Left lung (tissue), 10 donors: ENCODE results near the gene ARHGAP15. TPM values are rescaled to one million over a fixed set of nuclear protein-coding genes. Genes with fewer than 3 reads are reported as not detected.
"Not testable (repeated sequence)": the region's sequence is repeated elsewhere in the genome, so short reads cannot be mapped to it uniquely, and the experiment has no call there.

Experiments used
- ATAC-seq: fragments of 200-7000 bp; cut with Tn5 transposase; one replicate; pipeline ENCODE4 v1.9.1; 2020; ENCODE audit warnings: moderate library complexity
- DNase-seq, 4 donors: peaks; one replicate each; pipeline ENCODE4 v3.0.0-alpha.2; 2013 to 2020
- H3K27ac ChIP-seq, 2 donors: fragments of 200-600 bp; sonication (generic) in 1 of 2; one replicate each; pipeline versions ENCODE4 v1.5.0 to v1.8.0; 2020 to 2021
- H3K27me3 ChIP-seq, 2 donors: fragments of 200-600 bp; sonication (generic) in 1 of 2; one replicate each; pipeline versions ENCODE4 v1.5.0 to v1.8.0; 2020 to 2021
- H3K36me3 ChIP-seq, 2 donors: fragments of 200-600 bp; sonication (generic) in 1 of 2; one replicate each; pipeline versions ENCODE4 v1.5.0 to v1.8.0; 2020 to 2021
- H3K4me1 ChIP-seq, 2 donors: fragments of 200-600 bp; one replicate each; pipeline ENCODE4 v1.8.0; 2021
- H3K4me3 ChIP-seq, 2 donors: fragments of 200-600 bp; sonication (generic) in 1 of 2; one replicate each; pipeline versions ENCODE4 v1.5.0 to v1.8.0; 2020 to 2021; ENCODE audit warnings: mild to moderate bottlenecking in 1 of 2
- H3K9me3 ChIP-seq, 2 donors: fragments of 200-600 bp; sonication (generic) in 1 of 2; one replicate each; pipeline versions ENCODE4 v1.5.0 to v1.8.0; 2020 to 2021
- CTCF ChIP-seq, 2 donors: fragments of 200-600 bp; sonication (generic) in 1 of 2; IDR thresholded peaks; one replicate each; pipeline versions ENCODE4 v1.5.0 to v1.8.0; 2021; ENCODE audit warnings: antibody characterized with exemption in 2 of 2
- intact Hi-C, 2 donors: fragments of 100-400 bp; cut with DNase I; formaldehyde crosslinking; loops; one replicate each; pipeline versions ENCODE4 v1.11.2 to v1.14.2; 2022
- polyA plus RNA-seq, 6 donors: library from polyadenylated mRNA; unstranded; fragments of 120-200 nt; gene quantifications; one replicate each; pipeline ENCODE4 v1.2.1, GENCODE V29; 2013; ENCODE audit not compliant: insufficient read length in 6 of 6
- total RNA-seq, 2 donors: library from RNA; stranded (reverse); fragmentation: NEBNext Ultra II Directional; extraction: Animal tissue kit (Norgen Biotek cat#: 25700); gene quantifications; one replicate each; pipeline ENCODE4 v1.2.1, GENCODE V29; 2021
- donor health status: DM: no; HTN: yes; CAD: no.
- donor health status: DM: no; HTN: no; CAD: no.

Gene ARHGAP15
- total and polyA plus RNA-seq, 8 donors, result 16.8 to 48.3 (median 30.2) TPM

- intact Hi-C loops, result no loop called here
- no peak for TF ChIP-seq CTCF (IDR thresholded peaks at IDR 0.05)
- ATAC-seq (no peak), DNase-seq (no peak)
- Histone ChIP-seq H3K4me3 (no peak overlapping the region), H3K27ac (no peak overlapping the region), H3K27me3 (no peaks in the 10 kb centered on the region), H3K4me1 (no peaks in the 10 kb centered on the region), H3K36me3 (no peaks in the 10 kb centered on the region), H3K9me3 (no peaks in the 10 kb centered on the region)
These were observed 404.6 kb downstream of the ARHGAP15 start for GRCh38 chr2:143533846-143534245.

GRCh38 chr2:143535802-143536201, 406.6 kb downstream of the ARHGAP15 start:
- Histone ChIP-seq H3K27ac (no peak overlapping the region), H3K4me1 (no peaks in the 10 kb centered on the region), H3K36me3 (no peaks in the 10 kb centered on the region), H3K9me3 (no peaks in the 10 kb centered on the region), H3K4me3 (no peak overlapping the region), H3K27me3 (no peaks in the 10 kb centered on the region)
- ATAC-seq (no peak), DNase-seq (no peak)
- intact Hi-C loops, result no loop called here
- no peak for TF ChIP-seq CTCF (IDR thresholded peaks at IDR 0.05)

DNA sequence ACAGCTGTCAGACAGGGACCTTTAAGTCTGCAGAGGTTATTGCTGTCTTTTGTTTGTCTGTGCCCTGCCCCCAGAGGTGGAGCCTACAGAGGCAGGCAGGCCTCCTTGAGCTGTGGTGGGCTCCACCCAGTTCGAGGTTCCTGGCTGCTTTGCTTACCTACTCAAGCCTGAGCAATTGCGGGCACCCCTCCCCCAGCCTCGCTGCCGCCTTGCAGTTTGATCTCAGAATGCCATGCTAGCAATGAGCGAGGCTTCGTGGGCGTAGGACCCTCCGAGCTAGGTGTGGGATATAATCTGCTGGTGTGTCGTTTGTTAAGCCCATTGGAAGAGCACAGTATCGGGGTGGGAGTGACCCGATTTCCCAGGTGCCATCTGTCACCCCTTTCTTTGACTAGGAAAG, 412.7 kb downstream of the ARHGAP15 start:
- H3K9me3 ChIP-seq, ATAC-seq, H3K36me3 ChIP-seq, H3K4me1 ChIP-seq, H3K27me3 ChIP-seq, intact Hi-C loops, H3K27ac ChIP-seq, H3K4me3 ChIP-seq: not testable (repeated sequence)
- DNase-seq, result peak in 1 of 4 donors; percentile 24

GRCh38 chr2:143545059-143545948, 416.1 kb downstream of the ARHGAP15 start:
- H3K4me1 ChIP-seq, result peaks cover 6 to 8% of the 10 kb centered on the region in 2 donors
- H3K9me3 ChIP-seq, result no peaks in the 10 kb centered on the region
- H3K27ac ChIP-seq, result peak overlapping the region in 1 of 2 donors; percentile 57
- H3K27me3 ChIP-seq, result no peaks in the 10 kb centered on the region
- ATAC-seq, result no peak
- intact Hi-C loops, result no loop called here
- H3K4me3 ChIP-seq, result no peak overlapping the region
- TF ChIP-seq CTCF (IDR thresholded peaks at IDR 0.05), result no peak
- H3K36me3 ChIP-seq, result no peaks in the 10 kb centered on the region
- DNase-seq, result no peak

DNA sequence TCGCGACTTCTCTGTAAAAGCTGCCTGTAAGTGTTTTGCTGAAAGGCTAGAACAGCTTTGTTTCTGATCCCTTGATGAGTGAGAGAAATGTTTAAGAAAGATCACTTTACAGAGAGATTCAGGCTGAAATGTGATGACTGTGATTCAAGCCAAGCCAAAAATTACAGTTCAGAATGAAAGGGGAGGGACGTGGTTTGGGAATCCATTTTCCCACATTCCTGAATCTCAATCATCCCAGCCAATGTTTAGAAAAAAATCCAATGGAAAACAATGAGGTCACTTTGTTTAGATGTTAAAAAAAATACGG, 416.7 kb downstream of the ARHGAP15 start:
- intact Hi-C loops, result no loop called here
- Histone ChIP-seq H3K27ac (peak overlapping the region in 1 of 2 donors; percentile 57), H3K27me3 (no peaks in the 10 kb centered on the region), H3K4me3 (no peak overlapping the region), H3K4me1 (peaks cover 6 to 8% of the 10 kb centered on the region in 2 donors), H3K9me3 (no peaks in the 10 kb centered on the region), H3K36me3 (no peaks in the 10 kb centered on the region)
- peak in 1 of 4 donors; percentile 48 for DNase-seq
- no peak for TF ChIP-seq CTCF (IDR thresholded peaks at IDR 0.05)
- ATAC-seq, result no peak

GRCh38 chr2:143548032-143548431, 418.8 kb downstream of the ARHGAP15 start:
- Histone ChIP-seq H3K36me3 (no peaks in the 10 kb centered on the region), H3K27ac (no peak overlapping the region), H3K9me3 (no peaks in the 10 kb centered on the region), H3K4me3 (no peak overlapping the region), H3K27me3 (no peaks in the 10 kb centered on the region), H3K4me1 (peaks cover 6 to 8% of the 10 kb centered on the region in 2 donors)
- intact Hi-C loops, result no loop called here
- TF ChIP-seq CTCF (IDR thresholded peaks at IDR 0.05), result no peak
- DNase-seq (no peak), ATAC-seq (no peak)
